Thyroid gland (tissue), 4 donors: Measurements from ENCODE around the gene CNDP2. TPM values are rescaled to one million over a fixed set of nuclear protein-coding genes. Genes with fewer than 3 reads are reported as not detected.

Source experiments
- DNase-seq, 2 donors: peaks; one replicate each; pipeline ENCODE4 v3.0.0-alpha.2; 2019
- H3K27ac ChIP-seq, 3 donors: fragments of 200-600 bp; sonication (generic); 1 replicate in 2 of 3; 2 replicates in 1 of 3; pipeline ENCODE4 v1.5.1; 2016 to 2019; ENCODE audit warnings: mild to moderate bottlenecking in 1 of 3, moderate library complexity in 1 of 3
- H3K27me3 ChIP-seq: fragments of 200-600 bp; sonication (generic); one replicate; pipeline ENCODE4 v1.5.1; 2019
- H3K36me3 ChIP-seq, 2 donors: fragments of 200-600 bp; sonication (generic); one replicate each; pipeline ENCODE4 v1.5.1; 2016 to 2019
- H3K4me1 ChIP-seq, 2 donors: fragments of 200-600 bp; sonication (generic); one replicate each; pipeline ENCODE4 v1.5.1; 2017 to 2019
- H3K4me3 ChIP-seq, 3 donors: fragments of 200-600 bp; sonication (generic); replicated peaks in 1 of 3; 1 replicate in 2 of 3; 2 replicates in 1 of 3; pipeline ENCODE4 v1.5.1; 2016; ENCODE audit warnings: mild to moderate bottlenecking in 1 of 3
- H3K9me3 ChIP-seq: fragments of 200-600 bp; sonication (generic); one replicate; pipeline ENCODE4 v1.5.1; 2017
- POLR2A ChIP-seq, 2 donors: fragments of 450-650 bp; IDR thresholded peaks; one replicate each; pipeline ENCODE4 v1.6.1; 2017; ENCODE audit warnings: antibody characterized with exemption in 2 of 2, mild to moderate bottlenecking in 2 of 2, moderate library complexity in 1 of 2
- WGBS, 2 donors: methylation state at CpG; one replicate each; pipeline ENCODE4 v1.1.5; 2017; 5-methylcytosine and 5-hydroxymethylcytosine counted together
- intact Hi-C: fragments of 100-400 bp; cut with DNase I; formaldehyde crosslinking; loops from one replicate; pipeline ENCODE4 v1.15.1; 2023
- total RNA-seq, 4 donors: library from RNA; depleted of rRNA; stranded (reverse); fragments of >200 nt; gene quantifications; one replicate each; pipeline ENCODE4 v1.2.3, GENCODE V29; 2016
- TF ChIP-seq, protein P1 (sequence below), 6 experiments: fragments of 200-600 bp in 3 of 6; fragments of 450-650 bp in 3 of 6; sonication (generic) in 3 of 6; IDR thresholded peaks; one replicate each; pipeline ENCODE4 v1.5.1; 2016 to 2019; ENCODE audit warnings: antibody characterized with exemption in 6 of 6, mild to moderate bottlenecking in 2 of 6, inconsistent platforms in 1 of 6, moderate library complexity in 1 of 6

CNDP2 gene
- total RNA-seq, 4 donors from 2014 or later: 249 to 437 (median 301) TPM

DNA sequence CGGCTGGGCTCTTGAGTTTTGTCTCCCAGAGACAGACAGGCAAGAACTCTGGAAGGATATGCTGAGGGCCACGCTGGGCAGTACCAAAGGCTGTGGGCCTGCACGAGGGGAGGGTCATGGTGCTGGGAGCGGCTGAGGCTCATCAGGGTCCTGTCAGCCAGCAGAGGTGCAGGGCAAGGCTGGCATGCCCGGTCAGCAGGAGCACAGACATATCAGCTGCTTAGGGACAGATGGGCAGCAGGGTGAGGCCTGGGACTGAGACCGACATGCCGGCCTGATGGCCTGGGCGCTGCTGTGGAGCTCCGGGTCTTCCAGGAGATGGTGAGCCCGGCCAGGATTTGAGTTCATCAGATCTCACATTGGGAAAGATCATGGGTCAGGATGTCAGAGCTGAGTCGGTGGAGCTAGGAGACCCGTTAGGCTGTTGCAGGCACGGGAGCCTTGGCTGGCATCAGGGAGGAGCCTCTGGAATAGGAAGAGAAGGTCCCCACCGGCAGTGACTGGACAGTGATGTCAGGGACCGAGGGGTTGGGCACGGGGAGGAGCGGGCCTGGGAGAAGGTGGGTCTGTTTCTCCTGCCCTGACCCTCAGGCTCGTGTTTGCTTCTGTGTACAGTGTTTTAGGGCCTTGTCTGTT is 18.8 kb downstream of the CNDP2 start:
- TF ChIP-seq, protein P1, sequence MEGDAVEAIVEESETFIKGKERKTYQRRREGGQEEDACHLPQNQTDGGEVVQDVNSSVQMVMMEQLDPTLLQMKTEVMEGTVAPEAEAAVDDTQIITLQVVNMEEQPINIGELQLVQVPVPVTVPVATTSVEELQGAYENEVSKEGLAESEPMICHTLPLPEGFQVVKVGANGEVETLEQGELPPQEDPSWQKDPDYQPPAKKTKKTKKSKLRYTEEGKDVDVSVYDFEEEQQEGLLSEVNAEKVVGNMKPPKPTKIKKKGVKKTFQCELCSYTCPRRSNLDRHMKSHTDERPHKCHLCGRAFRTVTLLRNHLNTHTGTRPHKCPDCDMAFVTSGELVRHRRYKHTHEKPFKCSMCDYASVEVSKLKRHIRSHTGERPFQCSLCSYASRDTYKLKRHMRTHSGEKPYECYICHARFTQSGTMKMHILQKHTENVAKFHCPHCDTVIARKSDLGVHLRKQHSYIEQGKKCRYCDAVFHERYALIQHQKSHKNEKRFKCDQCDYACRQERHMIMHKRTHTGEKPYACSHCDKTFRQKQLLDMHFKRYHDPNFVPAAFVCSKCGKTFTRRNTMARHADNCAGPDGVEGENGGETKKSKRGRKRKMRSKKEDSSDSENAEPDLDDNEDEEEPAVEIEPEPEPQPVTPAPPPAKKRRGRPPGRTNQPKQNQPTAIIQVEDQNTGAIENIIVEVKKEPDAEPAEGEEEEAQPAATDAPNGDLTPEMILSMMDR (IDR thresholded peaks at IDR 0.05): no peak
- no peak for TF ChIP-seq POLR2A (IDR thresholded peaks at IDR 0.05)

DNA sequence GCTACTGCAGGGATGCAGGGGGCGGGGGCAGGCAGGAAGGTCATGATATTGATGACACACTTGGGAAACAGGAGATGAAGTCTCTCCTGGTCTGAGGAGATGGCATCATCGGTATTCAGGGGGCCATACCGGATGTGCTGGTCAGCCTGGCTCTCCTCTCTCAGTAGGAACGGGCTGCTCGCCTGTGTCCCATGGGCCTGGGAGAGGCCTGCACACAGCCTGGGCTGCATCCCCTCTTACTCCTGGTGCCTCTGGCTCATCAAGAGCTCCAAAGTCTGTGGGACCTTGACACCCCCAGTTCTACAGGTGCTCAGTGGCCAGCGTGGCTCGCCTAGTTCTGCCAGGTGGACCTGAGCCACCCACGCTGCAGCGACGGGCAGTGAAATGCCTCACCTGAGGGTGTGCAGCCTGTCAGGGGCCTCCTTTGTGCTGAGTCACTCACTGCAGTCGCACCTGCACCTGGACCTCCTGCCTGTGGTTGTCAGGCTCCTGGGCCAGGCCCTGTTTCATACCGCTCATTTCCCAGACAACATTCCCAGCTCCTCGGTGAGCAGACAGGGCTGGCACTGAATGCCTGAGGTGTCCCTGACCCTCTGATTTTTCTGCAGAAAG is 19.6 kb downstream of the CNDP2 start:
- WGBS, 2 donors: 91 to 95% methylated on average over 8 to 12 of the region's 13 CpGs
- intact Hi-C loops: no loop called here
- Histone ChIP-seq H3K36me3 (peaks cover 82 to 86% of the 10 kb centered on the region in 2 donors), H3K27me3 (no peaks in the 10 kb centered on the region), H3K4me1 (peaks cover 0 to 7% of the 10 kb centered on the region in 2 donors), H3K9me3 (no peaks in the 10 kb centered on the region), H3K27ac (no peak overlapping the region), H3K4me3 (no peak overlapping the region)
- DNase-seq: no peak
- no peak for TF ChIP-seq POLR2A (IDR thresholded peaks at IDR 0.05)
- TF ChIP-seq, protein P1 (IDR thresholded peaks at IDR 0.05): no peak

More for the DNA sequence above, 18.8 kb downstream of the CNDP2 start:
- intact Hi-C loops: no loop called here
- H3K36me3 ChIP-seq: peaks cover 82 to 86% of the 10 kb centered on the region in 2 donors
- H3K27ac ChIP-seq: no peak overlapping the region
- no peak for DNase-seq
- H3K9me3 ChIP-seq: no peaks in the 10 kb centered on the region
- H3K4me3 ChIP-seq: no peak overlapping the region
- H3K4me1 ChIP-seq: peaks cover 0 to 7% of the 10 kb centered on the region in 2 donors
- 95 to 96% methylated on average over 16 to 18 of the region's 18 CpGs for WGBS, 2 donors
- H3K27me3 ChIP-seq: no peaks in the 10 kb centered on the region

DNA sequence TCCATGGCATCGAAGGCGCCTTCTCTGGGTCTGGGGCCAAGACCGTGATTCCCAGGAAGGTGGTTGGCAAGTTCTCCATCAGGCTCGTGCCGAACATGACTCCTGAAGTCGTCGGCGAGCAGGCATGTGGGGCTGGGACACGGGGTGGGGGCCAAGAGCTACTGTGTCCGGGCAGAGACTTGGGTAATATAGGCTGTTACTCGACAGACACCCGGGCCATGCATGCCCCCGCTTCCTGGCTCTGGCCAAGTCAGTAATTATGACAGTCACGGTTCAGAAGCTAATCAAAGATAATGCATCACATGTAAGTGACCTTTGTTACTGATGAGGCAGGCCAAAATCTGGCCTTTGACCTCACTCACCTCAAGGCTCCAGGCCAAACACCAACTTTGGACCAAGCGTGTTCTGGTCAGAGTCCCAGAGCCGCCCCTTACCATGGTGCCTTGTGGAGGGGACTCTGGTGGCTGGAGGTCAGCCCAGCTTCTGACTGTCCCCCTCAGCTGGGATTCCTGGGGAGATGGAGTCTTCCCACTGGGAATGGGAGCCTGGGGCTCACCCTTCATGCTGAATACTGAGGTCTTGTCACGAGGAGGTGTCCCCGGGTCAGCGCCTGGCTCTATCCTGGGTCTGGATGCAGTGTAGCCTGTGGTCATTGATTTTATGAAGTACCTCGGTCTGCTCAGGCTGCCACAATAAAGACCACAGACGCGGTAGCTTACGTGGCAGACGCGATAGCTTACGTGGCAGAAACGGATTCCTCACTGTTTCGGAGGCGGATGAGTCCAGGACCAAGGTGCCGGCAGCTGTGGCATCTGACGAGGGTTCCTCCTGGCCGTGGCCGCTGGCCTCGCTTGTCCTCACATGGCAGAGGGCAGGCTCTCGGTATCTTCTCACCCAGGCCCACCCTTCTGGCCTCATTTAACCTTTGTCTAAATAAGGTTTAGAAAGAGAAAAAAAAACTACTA is 20.4 kb downstream of the CNDP2 start:
- DNase-seq: no peak
- Histone ChIP-seq H3K27ac (no peak overlapping the region), H3K9me3 (no peaks in the 10 kb centered on the region), H3K27me3 (no peaks in the 10 kb centered on the region), H3K4me3 (no peak overlapping the region), H3K36me3 (peaks cover 79 to 85% of the 10 kb centered on the region in 2 donors), H3K4me1 (peaks cover 0 to 7% of the 10 kb centered on the region in 2 donors)
- intact Hi-C loops: no loop called here
- no peak for TF ChIP-seq POLR2A (IDR thresholded peaks at IDR 0.05)
- TF ChIP-seq, protein P1 (IDR thresholded peaks at IDR 0.05): no peak
- WGBS, 2 donors: 94 to 95% methylated on average over 22 to 33 of the region's 35 CpGs

DNA sequence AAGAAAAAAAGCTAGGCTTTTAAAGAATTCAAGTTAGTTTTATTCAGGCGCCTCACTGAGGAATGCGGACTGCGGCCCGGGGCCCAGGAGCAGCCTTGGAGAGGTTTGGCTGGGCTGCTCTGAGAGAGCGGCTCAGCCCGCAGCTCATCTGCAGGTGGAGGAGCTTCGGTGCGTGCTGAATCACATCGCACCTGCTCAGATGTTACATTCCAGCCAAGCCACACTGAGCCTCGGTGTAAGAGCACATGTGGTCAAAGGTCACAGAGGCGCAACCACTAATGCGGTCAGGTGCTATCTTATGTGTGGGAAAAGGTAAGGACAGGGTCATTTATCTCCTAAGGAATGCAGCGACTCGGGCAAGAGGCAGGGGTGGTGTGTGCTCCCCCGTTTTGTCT is 21.1 kb downstream of the CNDP2 start:
- intact Hi-C loops: no loop called here
- 89 to 96% methylated on average over 15 of the region's 15 CpGs for WGBS, 2 donors
- Histone ChIP-seq H3K4me3 (no peak overlapping the region), H3K36me3 (peaks cover 72 to 79% of the 10 kb centered on the region in 2 donors), H3K4me1 (peaks cover 0 to 7% of the 10 kb centered on the region in 2 donors), H3K27ac (no peak overlapping the region), H3K9me3 (no peaks in the 10 kb centered on the region), H3K27me3 (no peaks in the 10 kb centered on the region)
- TF ChIP-seq POLR2A (IDR thresholded peaks at IDR 0.05): no peak
- TF ChIP-seq, protein P1 (IDR thresholded peaks at IDR 0.05): no peak
- DNase-seq: no peak
